Measurements from ENCODE around the gene EXOSC1. TPM values are rescaled to one million over a fixed set of nuclear protein-coding genes. Genes with fewer than 3 reads are reported as not detected.

The EXOSC1 gene
- 21.7 and 25.5 TPM in 2 replicates for total RNA-seq

GRCh38 chr10:97445722-97446639 lies at the start of gene EXOSC1, which contains the start of gene ZDHHC16:
TSS of gene EXOSC1 (minus strand) at chr10:97446006. CDS start at chr10:97445985, 21 bp downstream.
TSS of gene ZDHHC16 (plus strand) at chr10:97446175. CDS start at chr10:97451676, 5,501 bp downstream.

GRCh38 chr10:97425964-97426775 lies 19.6 kb downstream of the EXOSC1 start, which contains the start of gene PGAM1:
TSS of gene PGAM1 (plus strand) at chr10:97426191. CDS start at chr10:97426308, 117 bp downstream.

GRCh38 chr10:97400665-97401454 lies 44.9 kb downstream of the EXOSC1 start, which contains the start of gene RRP12:
TSS of gene RRP12 (minus strand) at chr10:97401340. CDS start at chr10:97401231, 109 bp downstream.

Other genes with a start within 250 kb of the EXOSC1 start
- gene ARHGAP19, start 153.4 kb downstream of the EXOSC1 start, total RNA-seq = 10.9 and 11.6 TPM in 2 replicates
- gene FRAT1, start 126.7 kb downstream of the EXOSC1 start, total RNA-seq = 5.5 and 5.6 TPM in 2 replicates
- gene FRAT2, start 111.3 kb downstream of the EXOSC1 start, total RNA-seq = 13.4 and 14.9 TPM in 2 replicates
- 5.9 and 9.6 TPM in 2 replicates for gene RRP12, start 44.7 kb downstream of the EXOSC1 start, total RNA-seq
- 167 and 205 TPM in 2 replicates for gene PGAM1, start 19.8 kb downstream of the EXOSC1 start, total RNA-seq
- 20.7 and 22.6 TPM in 2 replicates for gene ZDHHC16, start 169 bp upstream of the EXOSC1 start, total RNA-seq
- gene MMS19, start 52.4 kb upstream of the EXOSC1 start, total RNA-seq = 50.7 and 55.1 TPM in 2 replicates
- 31.5 and 47.9 TPM in 2 replicates for gene UBTD1, start 52.9 kb upstream of the EXOSC1 start, total RNA-seq
- 0.11 and 0.26 TPM in 2 replicates for gene ANKRD2, start 126.8 kb upstream of the EXOSC1 start, total RNA-seq
- 0.26 and 0.43 TPM in 2 replicates for gene HOGA1, start 138.4 kb upstream of the EXOSC1 start, total RNA-seq
- gene C10orf62, start 143.7 kb upstream of the EXOSC1 start, total RNA-seq = not detected in 2 replicates
- 2.2 and 2.3 TPM in 2 replicates for gene MORN4, start 187.5 kb upstream of the EXOSC1 start, total RNA-seq
- 9.1 and 9.2 TPM in 2 replicates for gene PI4K2A, start 194.7 kb upstream of the EXOSC1 start, total RNA-seq
- gene AVPI1, start 241.2 kb upstream of the EXOSC1 start, total RNA-seq = 2.4 and 6.3 TPM in 2 replicates

All from dermis lymphatic vessel endothelial cell (primary cell).